GM18499 (cell line): ENCODE data around the gene IGSF21.

Source experiments
- ATAC-seq: cut with Tn5 transposase; IDR thresholded peaks from one replicate; pipeline ENCODE4 v1.9.1; 2021; ENCODE audit warnings: moderate number of reproducible peaks; ENCODE audit not compliant: insufficient read depth, unreplicated experiment

The IGSF21 gene

DNA sequence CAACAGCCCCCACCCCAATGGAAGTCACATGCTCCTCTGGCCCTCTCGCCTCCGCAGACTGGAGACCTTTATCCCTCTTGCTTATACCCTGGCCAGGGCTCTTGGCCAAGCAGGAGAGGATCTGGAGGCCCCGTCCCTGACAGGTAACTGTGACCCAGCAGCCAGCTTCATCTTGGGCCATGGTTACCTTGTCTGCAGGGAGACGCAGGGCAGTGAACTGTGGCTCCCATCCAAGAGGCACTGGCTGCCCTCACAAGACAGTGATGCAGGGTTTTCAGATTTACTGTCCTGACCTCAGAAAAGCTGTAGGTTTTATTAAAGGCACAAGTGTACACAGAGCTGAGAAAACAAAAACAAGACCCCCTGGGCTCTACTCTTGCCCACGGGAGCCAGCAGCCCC lies 276.5 kb downstream of the IGSF21 start:
- ATAC-seq: no peak

DNA sequence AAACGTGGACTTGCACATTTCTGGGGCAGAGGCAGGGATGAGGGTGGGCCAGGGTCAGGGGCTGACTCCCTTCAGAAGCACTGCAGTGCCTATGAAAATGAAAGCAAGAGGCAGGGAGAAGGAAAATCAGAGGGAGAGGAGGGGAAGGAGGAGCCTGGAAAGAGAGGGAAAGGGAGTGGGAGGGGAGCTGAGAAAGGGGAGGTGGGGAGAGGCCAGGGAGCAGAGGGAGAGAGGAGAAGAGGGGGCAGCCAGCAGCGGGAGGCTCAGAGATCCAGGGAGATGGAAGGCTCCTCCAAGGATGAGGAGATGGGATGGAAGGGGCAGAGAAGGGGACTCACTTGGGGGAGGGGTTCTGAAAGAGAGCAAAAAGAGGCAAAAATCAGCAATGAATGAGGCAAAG lies 276.9 kb downstream of the IGSF21 start:
- no peak for ATAC-seq

DNA sequence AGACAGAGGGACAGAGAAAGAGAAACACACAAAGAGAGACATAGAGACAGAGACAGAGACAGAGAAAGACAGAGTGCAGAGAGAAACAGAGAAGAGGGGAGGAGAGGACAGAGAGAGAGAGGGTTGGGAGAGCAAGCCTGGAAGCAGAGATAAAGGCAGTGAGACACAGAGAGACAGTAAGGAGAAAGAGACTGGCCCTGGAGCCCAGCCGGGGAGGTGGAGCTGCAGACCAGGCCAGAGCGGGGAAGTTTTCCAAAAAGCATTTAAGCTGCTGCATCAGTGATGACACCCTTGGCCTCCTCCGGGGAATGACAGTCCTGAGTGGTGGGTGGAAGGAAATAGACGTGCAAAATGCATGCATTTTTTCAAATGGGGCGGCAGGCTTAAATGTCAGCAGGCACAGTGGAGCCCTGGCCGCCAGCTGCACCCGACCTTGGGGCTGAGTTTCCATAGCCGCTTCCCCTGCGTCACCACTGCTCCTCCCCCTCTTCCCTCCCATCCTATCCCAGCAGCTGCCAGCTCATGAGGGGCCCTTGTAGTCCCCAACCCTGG lies 277.7 kb downstream of the IGSF21 start:
- ATAC-seq: no peak

DNA sequence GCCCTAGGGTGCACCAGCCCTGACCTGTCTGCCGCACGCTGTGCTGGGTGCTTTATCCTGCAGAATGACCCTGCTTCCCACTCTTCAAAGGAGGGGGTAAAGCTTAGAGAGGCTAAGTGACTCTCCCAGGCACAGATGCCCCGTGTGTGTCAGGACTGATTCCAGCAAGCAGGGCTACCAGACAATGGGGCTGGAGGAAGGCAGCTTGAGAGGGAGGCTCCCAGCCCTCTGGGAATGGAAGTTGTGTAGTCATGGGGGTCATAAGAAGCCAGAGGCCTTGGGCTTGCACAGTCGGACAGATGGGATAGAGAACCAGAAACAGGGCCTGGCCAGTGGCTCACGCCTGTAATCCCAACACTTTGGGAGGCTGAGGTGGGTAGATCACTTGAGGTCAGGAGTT lies 279.0 kb downstream of the IGSF21 start:
- ATAC-seq: no peak

DNA sequence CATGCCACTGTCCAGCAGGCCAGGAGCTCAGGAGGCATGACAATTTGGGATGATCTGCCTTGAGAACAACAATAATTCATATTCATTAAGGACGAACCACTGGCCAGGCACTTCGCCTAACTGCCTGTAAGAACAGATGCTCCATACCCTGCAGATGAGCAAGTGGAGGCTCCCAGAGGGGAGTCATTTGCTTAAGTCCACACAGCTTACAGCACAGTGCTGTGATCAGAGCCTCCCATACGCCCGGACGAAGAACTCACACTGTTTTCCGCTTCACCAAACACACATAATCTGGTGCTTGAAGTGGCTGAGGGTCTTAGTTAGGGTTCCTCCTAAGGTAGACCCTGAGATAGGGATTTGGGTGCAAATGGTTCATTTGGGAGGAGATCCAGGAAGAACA lies 279.7 kb downstream of the IGSF21 start:
- no peak for ATAC-seq

DNA sequence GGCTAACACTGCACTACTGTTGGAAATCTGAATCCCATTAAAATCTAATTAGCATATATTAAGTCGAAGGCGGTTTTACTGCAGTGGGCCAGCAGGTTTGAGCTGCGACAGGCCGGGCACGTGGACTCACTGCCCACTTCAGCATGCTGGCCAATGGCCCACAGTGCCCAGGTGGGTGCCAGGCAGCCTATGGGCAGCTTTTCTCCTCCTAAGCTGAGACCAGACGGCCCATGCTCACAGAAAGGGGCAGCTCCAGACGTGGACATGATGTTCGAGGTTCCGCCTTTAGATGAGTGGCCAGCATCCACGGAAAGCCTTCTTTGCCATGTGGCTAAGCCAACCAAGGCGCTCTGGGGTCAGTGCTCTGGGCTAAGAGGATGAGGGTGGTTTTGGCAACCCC lies 283.4 kb downstream of the IGSF21 start:
- ATAC-seq: no peak

DNA sequence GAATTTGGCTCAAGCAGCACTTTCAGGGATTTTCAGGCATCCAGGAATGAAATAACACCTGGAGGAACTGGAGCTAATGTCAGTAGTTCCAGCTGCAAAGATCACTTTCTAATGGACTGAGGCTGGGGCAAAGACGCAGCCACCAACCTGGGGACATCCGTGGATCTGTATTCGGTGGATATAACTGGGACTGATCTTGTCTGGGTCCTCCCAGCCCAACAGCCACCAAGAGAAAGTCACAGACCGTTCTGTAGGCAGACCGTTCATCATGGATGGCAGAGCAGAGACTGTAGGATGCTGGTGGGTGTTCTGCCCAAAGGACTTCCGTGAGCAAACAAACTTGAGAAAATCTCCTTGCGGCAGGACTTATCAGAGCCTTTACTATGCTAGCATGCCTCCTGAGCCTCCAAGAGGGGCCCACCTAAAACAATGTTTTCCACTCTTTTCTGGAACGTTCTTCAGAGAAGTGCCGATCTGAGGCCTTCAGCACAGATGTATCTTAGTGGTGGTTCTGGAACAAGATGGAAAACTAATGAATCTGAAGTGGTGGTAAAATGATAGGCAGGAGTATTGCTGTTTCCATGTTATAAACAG lies 287.1 kb downstream of the IGSF21 start:
- ATAC-seq: no peak

DNA sequence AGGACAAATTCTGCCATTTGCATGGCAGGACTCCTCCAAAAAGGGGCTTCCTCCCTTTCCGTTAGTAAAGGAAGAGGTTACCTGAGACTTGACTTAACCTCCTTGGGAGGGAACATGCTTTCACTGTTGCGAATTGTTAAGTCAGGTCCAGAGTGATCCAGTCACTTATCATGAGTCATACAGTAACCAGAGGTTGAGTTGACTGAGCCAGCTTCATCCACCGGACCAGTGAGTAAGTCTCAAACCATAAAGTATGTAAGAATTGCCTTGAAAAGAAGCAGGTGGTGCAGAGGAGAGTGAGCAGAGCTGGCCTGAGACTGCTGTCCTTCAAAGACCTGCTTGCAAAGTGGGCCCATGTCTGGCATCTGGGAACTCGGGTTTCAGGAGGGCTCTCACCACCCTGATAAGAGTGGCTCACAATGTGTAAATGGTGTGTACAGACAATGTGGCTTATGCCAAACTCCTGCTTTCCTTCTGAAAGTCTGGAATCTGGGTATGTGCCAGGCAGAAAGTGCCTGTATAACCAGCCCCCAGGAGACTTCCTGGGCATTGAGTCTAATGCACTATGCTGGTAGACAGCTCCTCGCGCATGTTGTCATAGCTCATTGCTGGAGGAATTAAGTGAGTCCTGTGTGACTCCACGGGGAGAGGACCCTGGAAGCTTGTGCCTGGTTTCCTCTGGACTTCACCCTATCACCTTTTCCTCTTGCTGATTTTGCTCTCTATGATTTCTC lies 288.8 kb downstream of the IGSF21 start:
- ATAC-seq: no peak

DNA sequence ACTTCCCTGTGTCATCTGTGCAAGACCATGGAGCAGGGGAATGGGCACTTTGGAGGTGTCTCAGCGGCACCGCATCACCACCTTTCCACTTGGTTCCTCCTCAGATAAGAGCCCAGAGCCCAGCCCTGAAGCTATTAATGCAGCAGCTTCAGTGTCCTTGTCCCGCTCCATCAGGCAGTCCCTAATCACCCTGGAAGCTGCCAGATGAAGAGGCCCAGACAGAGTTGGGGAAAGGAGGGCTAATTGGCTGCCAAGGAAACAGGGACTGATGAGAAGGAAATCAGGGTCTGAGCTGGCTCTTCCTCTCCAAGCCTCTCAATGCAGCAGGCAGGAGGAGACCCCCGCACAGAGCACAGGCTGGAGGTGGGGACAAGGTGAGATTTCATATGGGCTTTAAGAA lies 290.0 kb downstream of the IGSF21 start:
- no peak for ATAC-seq

DNA sequence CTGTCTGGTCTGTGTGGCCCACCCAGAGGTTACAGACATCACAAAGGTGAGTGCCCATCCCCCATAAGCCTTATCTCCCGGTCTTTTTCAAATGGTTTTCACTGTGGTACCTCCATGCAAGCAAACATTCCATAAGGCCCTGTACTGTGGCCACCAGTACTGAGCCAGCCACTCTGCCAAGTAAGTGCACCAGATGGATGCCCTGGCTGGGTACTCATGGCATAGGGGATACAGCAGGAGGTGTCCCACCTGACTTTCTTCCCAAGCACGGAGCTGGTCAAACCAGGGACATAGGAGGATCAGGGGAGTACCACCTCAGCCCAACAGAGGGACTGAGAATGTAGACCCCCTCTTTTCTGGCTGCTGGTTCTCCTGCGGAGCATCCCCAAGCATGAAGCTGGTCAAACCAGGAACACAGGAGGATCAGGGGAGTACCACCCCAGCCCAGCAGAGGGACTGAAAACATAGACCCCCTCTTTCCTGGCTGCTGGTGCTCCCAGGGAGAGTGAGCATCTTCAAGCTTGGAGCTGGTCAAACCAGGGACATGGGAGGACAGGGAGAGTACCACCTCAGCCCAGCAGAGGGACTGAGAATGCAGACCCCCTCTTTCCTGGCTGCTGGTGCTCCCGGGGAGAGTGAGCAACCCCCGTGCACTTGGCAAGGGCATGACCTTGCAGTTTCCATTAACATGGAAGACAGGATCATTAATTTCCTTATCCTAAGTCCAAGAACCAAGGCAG lies 291.4 kb downstream of the IGSF21 start:
- ATAC-seq: no peak

DNA sequence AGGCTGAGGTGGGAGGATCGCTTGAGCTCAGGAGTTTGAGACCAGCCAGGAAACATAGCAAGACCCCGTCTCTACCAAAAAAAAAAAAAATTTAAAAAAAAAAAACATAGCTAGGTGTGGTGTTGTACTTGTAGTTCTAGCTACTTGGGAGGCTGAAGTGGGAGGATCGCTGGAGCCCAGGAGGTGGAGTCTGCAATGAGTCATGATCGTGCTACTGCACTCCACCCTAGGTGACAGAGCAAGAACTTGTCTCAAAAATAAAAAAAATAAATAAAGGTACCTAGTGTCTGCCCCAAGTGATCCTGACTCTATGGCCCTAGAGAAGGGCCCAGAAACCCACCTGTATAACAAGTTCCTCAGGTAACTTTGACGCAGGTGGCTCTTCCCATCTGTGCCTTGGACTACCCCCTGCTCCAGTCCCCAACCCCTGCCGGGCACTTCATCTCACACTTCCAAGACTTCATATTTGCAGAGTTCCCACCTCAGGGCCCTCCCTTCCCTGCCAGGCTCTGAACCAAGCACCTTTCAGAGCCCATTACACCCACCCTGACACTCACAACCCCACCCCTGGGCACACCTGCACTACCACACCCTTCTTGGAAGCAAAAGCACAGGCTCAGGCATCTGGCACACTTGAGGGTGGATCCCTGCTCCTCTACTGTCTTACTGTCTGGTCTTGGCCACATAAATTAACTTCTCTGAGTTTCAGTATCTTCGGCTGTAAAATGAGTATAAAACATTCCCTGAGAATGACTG lies 292.9 kb downstream of the IGSF21 start:
- no peak for ATAC-seq

DNA sequence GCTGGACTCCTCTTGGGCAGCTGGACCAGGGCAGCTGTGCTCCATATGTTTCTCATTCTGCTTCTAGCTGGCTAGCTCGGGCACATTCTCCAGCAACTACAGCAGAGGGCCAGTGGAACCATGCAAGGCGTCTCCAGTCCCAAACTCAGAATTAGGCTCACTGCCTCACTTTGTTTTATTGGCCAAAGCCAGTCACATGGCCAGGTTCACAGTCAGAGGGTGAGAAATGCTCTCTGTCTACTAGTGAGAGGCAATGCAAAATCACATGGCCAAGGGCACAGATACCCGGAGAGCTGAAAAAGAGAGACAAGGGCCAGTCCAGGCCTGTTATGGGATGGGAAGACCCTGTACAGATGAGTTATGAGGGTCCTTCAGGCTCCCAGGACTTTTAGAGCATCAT lies 294.3 kb downstream of the IGSF21 start:
- ATAC-seq: no peak

DNA sequence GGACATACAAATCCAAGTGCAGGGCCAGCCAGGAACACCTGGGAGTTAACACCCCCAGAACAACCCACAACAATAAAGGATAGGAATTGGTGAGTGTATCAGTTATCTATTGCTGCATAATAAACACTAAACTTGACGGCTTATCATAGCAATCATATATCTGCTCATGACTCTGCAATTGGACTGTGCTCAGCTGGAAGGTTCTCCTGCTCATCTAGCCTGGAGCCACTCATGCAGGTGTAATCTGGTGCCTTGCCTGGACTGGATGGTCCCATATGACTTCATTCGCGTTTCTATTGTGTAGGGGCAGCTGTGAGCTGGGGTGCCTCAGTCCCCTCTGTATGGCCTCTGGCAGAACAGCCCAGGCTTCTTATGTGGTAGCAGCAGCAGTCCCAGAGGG lies 296.9 kb downstream of the IGSF21 start:
- ATAC-seq: no peak

DNA sequence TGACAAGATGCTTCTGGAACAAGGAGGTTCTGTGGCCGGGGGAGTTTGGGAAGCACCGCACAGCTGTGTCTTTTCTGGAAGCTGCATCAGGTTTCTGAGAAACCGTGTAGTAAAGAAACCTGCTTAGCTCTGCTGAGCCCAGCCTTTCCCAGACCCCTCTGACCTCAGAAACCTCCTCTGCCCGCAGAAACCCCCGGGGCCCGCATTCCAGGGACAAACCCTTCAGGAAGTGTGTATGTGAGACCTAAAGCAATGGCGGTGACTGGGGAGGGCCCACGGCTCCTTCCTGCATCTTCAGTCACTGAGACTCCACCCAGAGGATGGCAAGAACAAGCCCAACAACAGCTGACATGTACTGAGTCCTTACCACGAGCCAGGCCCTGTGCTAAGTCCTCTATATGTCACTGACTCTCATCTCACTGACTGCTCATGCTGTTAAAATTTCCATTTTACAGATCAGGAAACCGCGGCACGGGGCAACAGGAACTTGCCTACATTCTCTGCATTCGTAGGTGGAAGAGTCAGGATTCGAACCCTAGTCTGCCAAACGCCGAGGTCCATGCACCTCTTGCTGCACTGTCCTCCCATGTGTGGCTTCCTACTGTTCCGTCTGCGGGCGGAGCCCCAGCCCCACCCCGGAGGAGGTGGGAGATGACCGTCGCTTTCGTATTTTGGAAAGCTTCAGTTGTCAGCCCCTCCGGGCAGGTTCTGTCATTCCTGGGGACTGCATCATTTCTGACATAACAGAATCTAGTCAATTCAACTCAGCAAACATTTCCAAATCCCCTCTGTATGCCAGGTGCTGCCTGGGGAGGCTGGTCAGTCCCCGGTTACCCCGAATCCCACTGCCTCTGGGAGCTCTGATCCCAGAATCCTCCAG lies 299.8 kb downstream of the IGSF21 start:
- no peak for ATAC-seq

DNA sequence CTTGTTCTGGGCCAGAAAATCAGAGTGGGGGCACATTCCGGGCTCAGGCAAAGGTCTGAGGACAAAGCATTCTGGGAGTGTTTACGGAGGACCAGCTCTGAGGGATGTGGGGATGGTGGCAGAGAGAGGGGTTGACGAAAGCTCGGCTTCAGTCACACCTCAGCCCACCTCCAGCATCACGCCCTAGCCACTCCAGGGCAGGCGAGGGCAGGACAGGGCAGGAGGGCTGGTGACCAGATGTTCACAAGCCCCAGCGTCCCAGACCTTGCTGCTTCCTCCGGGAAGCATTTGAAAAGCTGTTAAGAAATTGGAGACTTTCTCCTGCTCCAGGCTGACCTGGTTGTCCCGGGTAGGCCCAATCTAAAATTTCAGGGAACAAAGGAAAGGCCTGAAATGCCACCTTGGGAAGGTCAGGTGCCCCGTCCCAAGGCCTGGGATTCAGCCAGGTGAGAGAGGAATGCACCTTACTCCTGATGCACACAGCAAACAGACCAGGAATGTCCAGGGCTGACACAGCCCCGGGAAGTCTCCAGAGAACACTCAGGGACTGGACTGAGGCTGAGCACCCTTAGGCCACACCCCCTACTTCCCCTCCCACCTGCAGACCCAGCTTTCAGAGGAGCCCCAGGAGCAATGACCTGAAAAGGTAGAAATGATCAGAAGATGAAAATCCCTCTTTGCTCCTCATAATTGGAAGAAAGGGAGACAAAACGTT lies 301.2 kb downstream of the IGSF21 start:
- ATAC-seq: no peak

DNA sequence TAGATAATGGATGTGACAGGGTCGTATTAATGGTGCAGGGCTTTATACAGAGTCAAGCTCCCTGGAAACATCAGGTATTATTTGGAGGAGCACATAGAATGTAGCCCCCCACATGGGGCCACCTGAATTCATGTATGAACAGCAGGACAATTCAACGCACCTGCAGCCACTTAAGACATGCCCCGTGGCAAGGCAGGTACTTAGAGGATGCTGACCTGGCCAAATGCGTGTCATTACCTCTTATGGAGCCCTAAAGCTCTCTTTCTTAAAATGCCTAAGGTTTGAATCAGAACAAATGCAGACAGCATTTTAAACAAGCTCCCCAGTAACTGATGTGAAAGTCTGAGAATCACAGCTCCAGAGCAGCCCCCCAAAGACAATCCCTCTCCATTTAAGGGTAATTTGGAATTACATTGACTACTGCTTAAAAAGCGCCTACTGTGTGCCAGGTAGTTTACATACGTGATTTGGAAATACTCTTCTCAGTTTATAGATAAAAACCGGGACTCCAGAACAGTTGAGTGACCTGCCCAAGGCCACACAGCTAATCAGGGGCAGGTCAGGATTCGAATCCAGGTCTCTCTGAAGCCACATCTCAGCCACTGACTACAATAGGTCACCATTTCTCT lies 302.1 kb downstream of the IGSF21 start:
- no peak for ATAC-seq

DNA sequence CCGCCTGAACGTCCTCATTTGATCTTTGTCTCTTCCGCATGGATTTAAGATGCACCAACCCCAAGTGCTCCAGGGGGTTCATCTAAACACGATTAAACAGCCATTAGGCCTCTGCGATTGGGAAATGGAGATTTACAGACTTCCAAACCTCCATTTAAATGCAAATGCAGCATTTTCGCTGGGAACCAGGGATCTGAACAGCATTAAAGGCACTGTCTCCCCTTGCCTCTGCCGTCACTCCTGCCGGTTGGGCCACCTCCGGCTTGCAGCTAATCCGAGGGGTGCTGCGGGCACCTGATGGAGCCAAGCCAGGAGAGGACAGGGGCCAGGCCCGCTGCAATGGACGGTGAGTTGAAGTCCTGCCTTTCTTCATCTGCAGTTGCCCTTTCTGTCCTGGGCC lies 302.8 kb downstream of the IGSF21 start:
- ATAC-seq: no peak

DNA sequence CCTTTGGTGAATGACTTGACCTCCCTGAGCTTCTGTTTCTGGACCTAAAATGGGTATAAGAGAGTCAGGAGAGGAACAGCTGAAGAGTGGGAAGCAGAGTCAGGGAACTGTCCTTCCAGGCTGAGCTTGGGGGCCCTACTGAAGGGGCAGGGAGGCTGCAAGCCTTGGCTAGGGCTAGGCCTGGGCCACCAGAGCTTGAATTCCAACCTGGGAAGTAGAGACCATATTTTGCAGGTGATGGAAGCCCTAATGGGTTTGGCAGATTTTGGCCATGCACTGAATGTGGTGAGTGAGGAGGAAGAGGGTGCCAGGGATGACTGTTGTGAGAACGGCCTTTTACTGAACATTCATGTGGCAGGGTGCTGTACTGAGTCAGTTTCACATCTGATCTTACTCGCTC lies 303.7 kb downstream of the IGSF21 start:
- ATAC-seq: no peak
